GM12878 (cell line): ENCODE results near the gene UBE2E2.

Source experiments
- CHD2 ChIP-seq: IDR thresholded peaks from 2 replicates; pipeline ENCODE4 v1.6.1; 2011; ENCODE audit warnings: low read depth, low read length, improper control_type of control experiment, borderline replicate concordance
- EGR1 ChIP-seq, 2 experiments: IDR thresholded peaks; 1 replicate in 1 of 2; 2 replicates in 1 of 2; pipeline ENCODE4 v1.6.1; 2011 to 2012; ENCODE audit warnings: low read depth in 2 of 2, low read length in 2 of 2, borderline replicate concordance in 1 of 2, mild to moderate bottlenecking in 1 of 2, moderate library complexity in 1 of 2
- EZH2 ChIP-seq: IDR thresholded peaks from 2 replicates; pipeline ENCODE4 v1.6.1; 2012; ENCODE audit warnings: low read depth, mild to moderate bottlenecking, control low read depth, inconsistent platforms, low read length, borderline replicate concordance; ENCODE audit not compliant: control insufficient read depth
- HCFC1 ChIP-seq: fragments of 150-350 bp; IDR thresholded peaks from 2 replicates; pipeline ENCODE4 v1.6.1; 2014; ENCODE audit warnings: low read length
- NRF1 ChIP-seq: conservative IDR thresholded peaks from 2 replicates; pipeline ENCODE4 v1.6.1; 2011; ENCODE audit warnings: mild to moderate bottlenecking, low read depth, low read length, improper control_type of control experiment
- POLR2A ChIP-seq: IDR thresholded peaks from 2 replicates; pipeline ENCODE4 v1.6.1; 2011; ENCODE audit warnings: low read depth, mild to moderate bottlenecking, low read length
- POLR2AphosphoS5 ChIP-seq: IDR thresholded peaks from 2 replicates; pipeline ENCODE4 v1.6.1; 2011; ENCODE audit warnings: mild to moderate bottlenecking, low read length, inconsistent platforms
- RCOR1 ChIP-seq: conservative IDR thresholded peaks from 2 replicates; pipeline ENCODE4 v1.6.1; 2012; ENCODE audit warnings: low read depth, low read length, improper control_type of control experiment
- TF ChIP-seq, protein P1 (sequence below), 3 experiments: IDR thresholded peaks in 2 of 3; conservative IDR thresholded peaks in 1 of 3; 2 replicates each; pipeline ENCODE4 v1.5.1; 2011; ENCODE audit warnings: low read depth in 3 of 3, low read length in 3 of 3, mild to moderate bottlenecking in 3 of 3, control low read depth in 2 of 3, moderate library complexity in 2 of 3, inconsistent platforms in 1 of 3, mixed read lengths in 1 of 3; ENCODE audit not compliant: control insufficient read depth in 2 of 3, insufficient read depth in 1 of 3; ENCODE audit errors: extremely low read depth in 1 of 3
- TF ChIP-seq, protein P2 (sequence below): IDR thresholded peaks from 2 replicates; pipeline ENCODE4 v1.6.1; 2012; ENCODE audit warnings: low read length, inconsistent platforms
- TF ChIP-seq, protein P3 (sequence below): IDR thresholded peaks from 2 replicates; pipeline ENCODE4 v1.6.1; 2012; ENCODE audit warnings: low read depth, low read length, improper control_type of control experiment

DNA sequence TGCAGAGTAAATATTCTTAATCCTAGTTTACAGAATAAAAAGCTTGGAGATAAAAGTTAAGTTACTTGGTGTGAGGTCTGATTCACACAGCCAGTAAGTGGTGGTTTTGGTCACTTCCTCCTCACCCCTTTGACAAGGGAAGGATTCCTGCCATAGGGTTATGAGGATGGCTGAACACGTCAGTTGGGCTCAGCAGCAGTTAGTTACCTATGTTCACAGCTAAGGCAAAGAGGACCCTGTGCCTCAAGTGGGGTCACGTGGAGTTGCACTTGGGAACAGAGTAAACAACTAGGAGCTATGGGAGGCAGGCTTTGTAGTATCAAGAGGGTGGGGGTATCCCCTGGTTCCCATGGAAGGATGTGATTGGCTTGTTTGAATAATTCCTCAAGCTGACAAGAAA lies 232.2 kb downstream of the UBE2E2 start:
- TF ChIP-seq, protein P1, sequence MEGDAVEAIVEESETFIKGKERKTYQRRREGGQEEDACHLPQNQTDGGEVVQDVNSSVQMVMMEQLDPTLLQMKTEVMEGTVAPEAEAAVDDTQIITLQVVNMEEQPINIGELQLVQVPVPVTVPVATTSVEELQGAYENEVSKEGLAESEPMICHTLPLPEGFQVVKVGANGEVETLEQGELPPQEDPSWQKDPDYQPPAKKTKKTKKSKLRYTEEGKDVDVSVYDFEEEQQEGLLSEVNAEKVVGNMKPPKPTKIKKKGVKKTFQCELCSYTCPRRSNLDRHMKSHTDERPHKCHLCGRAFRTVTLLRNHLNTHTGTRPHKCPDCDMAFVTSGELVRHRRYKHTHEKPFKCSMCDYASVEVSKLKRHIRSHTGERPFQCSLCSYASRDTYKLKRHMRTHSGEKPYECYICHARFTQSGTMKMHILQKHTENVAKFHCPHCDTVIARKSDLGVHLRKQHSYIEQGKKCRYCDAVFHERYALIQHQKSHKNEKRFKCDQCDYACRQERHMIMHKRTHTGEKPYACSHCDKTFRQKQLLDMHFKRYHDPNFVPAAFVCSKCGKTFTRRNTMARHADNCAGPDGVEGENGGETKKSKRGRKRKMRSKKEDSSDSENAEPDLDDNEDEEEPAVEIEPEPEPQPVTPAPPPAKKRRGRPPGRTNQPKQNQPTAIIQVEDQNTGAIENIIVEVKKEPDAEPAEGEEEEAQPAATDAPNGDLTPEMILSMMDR (IDR thresholded peaks at IDR 0.05 in 2 of 3, conservative IDR thresholded peaks at IDR 0.05 in 1 of 3; ENCODE audit: control insufficient read depth in 2 of 3, extremely low read depth in 1 of 3, insufficient read depth in 1 of 3, low read depth in 3 of 3, low read length in 3 of 3), result no peak
- TF ChIP-seq POLR2AphosphoS5 (no peak), RCOR1 (no peak), CHD2 (no peak), EGR1 (IDR thresholded peaks at IDR 0.05; ENCODE audit: borderline replicate concordance in 1 of 2, low read depth in 2 of 2, low read length in 2 of 2) (no peak), NRF1 (no peak), EZH2 (no peak), POLR2A (no peak), HCFC1 (no peak)
- TF ChIP-seq, protein P2, sequence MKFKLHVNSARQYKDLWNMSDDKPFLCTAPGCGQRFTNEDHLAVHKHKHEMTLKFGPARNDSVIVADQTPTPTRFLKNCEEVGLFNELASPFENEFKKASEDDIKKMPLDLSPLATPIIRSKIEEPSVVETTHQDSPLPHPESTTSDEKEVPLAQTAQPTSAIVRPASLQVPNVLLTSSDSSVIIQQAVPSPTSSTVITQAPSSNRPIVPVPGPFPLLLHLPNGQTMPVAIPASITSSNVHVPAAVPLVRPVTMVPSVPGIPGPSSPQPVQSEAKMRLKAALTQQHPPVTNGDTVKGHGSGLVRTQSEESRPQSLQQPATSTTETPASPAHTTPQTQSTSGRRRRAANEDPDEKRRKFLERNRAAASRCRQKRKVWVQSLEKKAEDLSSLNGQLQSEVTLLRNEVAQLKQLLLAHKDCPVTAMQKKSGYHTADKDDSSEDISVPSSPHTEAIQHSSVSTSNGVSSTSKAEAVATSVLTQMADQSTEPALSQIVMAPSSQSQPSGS, result no peak
- TF ChIP-seq, protein P3, sequence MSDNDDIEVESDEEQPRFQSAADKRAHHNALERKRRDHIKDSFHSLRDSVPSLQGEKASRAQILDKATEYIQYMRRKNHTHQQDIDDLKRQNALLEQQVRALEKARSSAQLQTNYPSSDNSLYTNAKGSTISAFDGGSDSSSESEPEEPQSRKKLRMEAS, result no peak
